ENCODE measurements around the gene ETV3L. TPM values are rescaled to one million over a fixed set of nuclear protein-coding genes. Genes with fewer than 3 reads are reported as not detected.

The ETV3L gene
- polyA plus RNA-seq, 1 experiment, result not detected

DNA sequence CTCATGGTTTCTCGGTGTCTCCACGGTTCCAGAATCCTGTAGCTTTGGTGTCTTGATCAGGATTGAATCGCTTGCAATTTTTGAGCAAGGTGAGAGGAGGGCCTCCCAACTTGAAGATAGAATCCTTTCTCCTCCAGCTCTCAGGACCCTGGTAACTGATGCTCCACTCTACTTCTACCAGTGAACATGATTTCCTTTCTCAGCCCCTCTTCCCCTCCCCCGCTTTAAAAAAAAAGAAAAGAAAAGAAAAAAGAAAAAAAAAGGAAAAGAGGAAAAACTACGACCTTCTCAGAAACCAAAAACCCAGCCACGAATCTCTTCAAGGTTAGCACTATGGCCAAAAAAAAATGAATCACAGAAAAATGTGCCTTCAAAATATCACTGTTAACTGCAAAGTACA lies 55.3 kb downstream of the ETV3L start:
- ChIA-PET POLR2A (no interaction called here), CTCF (interaction anchor here (1.0 to 1.4 kb wide), 3 partner anchors 12 to 30 kb away, joined by 3 to 5 read pairs (median 4); no protein-coding TSS in a partner anchor)
- DNase-seq (ENCODE audit: low read depth), result no peak
- H3K36me3 ChIP-seq (ENCODE audit: control insufficient read depth, insufficient read depth, low read length), result no peaks in the 10 kb centered on the region
- peak overlapping the region; percentile 70 for H3K4me3 ChIP-seq (ENCODE audit: low read depth, low read length)
- 0 out of 2 replicates have a peak, but pooled peaks cover under 1% of the 10 kb centered on the region for H3K27me3 ChIP-seq (ENCODE audit: control insufficient read depth, insufficient read depth, low read length)
- TF ChIP-seq, protein P1, sequence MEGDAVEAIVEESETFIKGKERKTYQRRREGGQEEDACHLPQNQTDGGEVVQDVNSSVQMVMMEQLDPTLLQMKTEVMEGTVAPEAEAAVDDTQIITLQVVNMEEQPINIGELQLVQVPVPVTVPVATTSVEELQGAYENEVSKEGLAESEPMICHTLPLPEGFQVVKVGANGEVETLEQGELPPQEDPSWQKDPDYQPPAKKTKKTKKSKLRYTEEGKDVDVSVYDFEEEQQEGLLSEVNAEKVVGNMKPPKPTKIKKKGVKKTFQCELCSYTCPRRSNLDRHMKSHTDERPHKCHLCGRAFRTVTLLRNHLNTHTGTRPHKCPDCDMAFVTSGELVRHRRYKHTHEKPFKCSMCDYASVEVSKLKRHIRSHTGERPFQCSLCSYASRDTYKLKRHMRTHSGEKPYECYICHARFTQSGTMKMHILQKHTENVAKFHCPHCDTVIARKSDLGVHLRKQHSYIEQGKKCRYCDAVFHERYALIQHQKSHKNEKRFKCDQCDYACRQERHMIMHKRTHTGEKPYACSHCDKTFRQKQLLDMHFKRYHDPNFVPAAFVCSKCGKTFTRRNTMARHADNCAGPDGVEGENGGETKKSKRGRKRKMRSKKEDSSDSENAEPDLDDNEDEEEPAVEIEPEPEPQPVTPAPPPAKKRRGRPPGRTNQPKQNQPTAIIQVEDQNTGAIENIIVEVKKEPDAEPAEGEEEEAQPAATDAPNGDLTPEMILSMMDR (IDR thresholded peaks at IDR 0.05; ENCODE audit: insufficient read depth, low read depth, low read length), result no peak

DNA sequence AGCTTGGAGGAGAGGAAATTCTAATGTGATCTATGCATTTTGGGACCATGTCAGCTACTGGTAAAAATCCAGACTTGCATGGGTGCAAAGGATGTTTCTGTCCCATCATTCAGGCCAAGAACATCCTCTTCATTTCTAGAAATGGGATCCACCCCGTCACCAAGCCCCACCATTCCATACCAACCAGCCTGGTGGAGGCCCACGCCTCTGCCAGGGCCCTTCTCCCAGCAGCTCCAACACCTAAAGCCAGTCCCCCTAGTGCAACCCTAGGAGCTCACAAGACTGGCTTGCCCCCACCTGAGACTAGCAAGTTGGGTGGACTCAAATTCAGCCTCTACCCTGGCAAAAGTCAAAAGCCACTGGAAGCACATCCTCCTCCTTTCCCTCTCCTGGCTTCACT lies 55.9 kb downstream of the ETV3L start:
- POLR2A ChIA-PET, result no interaction called here
- TF ChIP-seq, protein P1 (IDR thresholded peaks at IDR 0.05; ENCODE audit: insufficient read depth, low read depth, low read length), result no peak

DNA sequence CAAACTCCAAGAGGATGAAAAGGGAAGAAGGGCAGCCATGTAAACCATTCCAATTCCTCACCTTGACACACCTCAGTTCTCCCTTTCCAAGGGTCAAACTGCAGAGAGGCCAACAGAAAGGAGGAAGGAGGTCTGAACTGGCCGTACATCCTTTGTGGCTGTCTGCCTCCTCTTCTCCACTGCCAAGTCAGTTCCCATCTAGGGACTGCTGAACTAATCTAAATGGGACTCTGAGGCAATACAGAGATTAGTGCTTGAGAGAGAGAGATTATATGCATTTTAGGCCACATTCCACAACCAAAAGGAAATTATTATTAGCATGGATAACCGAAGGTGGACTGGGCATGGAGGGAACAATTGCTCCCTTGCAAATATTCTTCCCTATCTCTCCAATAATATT lies 56.8 kb downstream of the ETV3L start:
- H3K36me3 ChIP-seq (ENCODE audit: control insufficient read depth, insufficient read depth, low read length), result no peaks in the 10 kb centered on the region
- CTCF ChIA-PET, result no interaction called here
- DNase-seq (ENCODE audit: low read depth), result no peak

More for the DNA sequence above, 55.9 kb downstream of the ETV3L start:
- CTCF ChIA-PET, result interaction anchor here (1.1 to 1.4 kb wide), 2 partner anchors 12 to 16 kb away, joined by 3 to 4 read pairs; no protein-coding TSS in a partner anchor
- Histone ChIP-seq H3K36me3 (ENCODE audit: control insufficient read depth, insufficient read depth, low read length) (no peaks in the 10 kb centered on the region), H3K4me3 (ENCODE audit: low read depth, low read length) (peak overlapping the region; percentile 70), H3K27me3 (ENCODE audit: control insufficient read depth, insufficient read depth, low read length) (no peaks in the 10 kb centered on the region)
- DNase-seq (ENCODE audit: low read depth), result no peak

More for the DNA sequence above, 56.8 kb downstream of the ETV3L start:
- Histone ChIP-seq H3K4me3 (ENCODE audit: low read depth, low read length) (no peak overlapping the region; the same call in 1 of the 2 replicates), H3K27me3 (ENCODE audit: control insufficient read depth, insufficient read depth, low read length) (no peaks in the 10 kb centered on the region)
- TF ChIP-seq, protein P1 (IDR thresholded peaks at IDR 0.05; ENCODE audit: insufficient read depth, low read depth, low read length), result no peak
- POLR2A ChIA-PET, result no interaction called here

Other genes starting within 250 kb of the ETV3L start
- gene INSRR, start 240.7 kb downstream of the ETV3L start, polyA plus RNA-seq (2011; rRNA removed), result not detected in 2 replicates
- 0.02 TPM in 1 of 2 replicates, not detected in the other for gene NTRK1, start 238.9 kb downstream of the ETV3L start, polyA plus RNA-seq (2011; rRNA removed)
- gene PEAR1, start 206.1 kb downstream of the ETV3L start, polyA plus RNA-seq (2011; rRNA removed), result 25.0 and 50.4 TPM in 2 replicates
- 0.75 and 1.2 TPM in 2 replicates for gene LRRC71, start 179.2 kb downstream of the ETV3L start, polyA plus RNA-seq (2011; rRNA removed)
- gene ARHGEF11, start 54.1 kb downstream of the ETV3L start, polyA plus RNA-seq (2011; rRNA removed), result 15.6 and 19.5 TPM in 2 replicates
- 7.4 and 7.9 TPM in 2 replicates for gene ETV3, start 38.6 kb upstream of the ETV3L start, polyA plus RNA-seq (2011; rRNA removed)